Lower leg skin (tissue), 3 donors: ENCODE data around the gene SMIM33.

Source experiments
- POLR2A ChIP-seq, 2 donors: fragments of 450-650 bp; IDR thresholded peaks; one replicate each; pipeline ENCODE4 v1.6.1; 2016 to 2017; ENCODE audit warnings: antibody characterized with exemption in 2 of 2, mild to moderate bottlenecking in 1 of 2, moderate library complexity in 1 of 2
- TF ChIP-seq, protein P1 (sequence below), 3 donors: fragments of 450-650 bp; IDR thresholded peaks; one replicate each; pipeline ENCODE4 v1.5.1; 2016; ENCODE audit warnings: antibody characterized with exemption in 3 of 3, mild to moderate bottlenecking in 3 of 3, moderate library complexity in 2 of 3

DNA sequence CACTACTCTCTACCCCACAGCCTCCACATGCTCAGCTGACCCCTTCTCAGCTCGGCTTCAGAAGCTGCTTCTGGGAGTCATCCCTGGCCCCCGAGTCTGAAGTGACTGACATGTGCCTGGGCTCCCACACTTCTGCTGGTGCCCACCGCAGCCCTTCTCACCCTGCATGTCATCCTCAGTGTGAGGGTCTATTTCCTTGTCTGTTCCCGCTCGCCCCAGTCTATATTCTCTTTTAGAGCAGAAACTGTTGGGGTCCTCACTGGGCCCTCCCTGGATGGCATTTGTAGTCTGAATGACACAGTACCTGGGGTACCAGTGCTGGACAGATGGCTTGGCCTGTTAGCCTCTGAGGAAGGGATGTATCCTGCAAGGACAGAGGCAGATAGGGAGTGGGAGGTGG, 13.6 kb upstream of the SMIM33 start:
- TF ChIP-seq, protein P1, sequence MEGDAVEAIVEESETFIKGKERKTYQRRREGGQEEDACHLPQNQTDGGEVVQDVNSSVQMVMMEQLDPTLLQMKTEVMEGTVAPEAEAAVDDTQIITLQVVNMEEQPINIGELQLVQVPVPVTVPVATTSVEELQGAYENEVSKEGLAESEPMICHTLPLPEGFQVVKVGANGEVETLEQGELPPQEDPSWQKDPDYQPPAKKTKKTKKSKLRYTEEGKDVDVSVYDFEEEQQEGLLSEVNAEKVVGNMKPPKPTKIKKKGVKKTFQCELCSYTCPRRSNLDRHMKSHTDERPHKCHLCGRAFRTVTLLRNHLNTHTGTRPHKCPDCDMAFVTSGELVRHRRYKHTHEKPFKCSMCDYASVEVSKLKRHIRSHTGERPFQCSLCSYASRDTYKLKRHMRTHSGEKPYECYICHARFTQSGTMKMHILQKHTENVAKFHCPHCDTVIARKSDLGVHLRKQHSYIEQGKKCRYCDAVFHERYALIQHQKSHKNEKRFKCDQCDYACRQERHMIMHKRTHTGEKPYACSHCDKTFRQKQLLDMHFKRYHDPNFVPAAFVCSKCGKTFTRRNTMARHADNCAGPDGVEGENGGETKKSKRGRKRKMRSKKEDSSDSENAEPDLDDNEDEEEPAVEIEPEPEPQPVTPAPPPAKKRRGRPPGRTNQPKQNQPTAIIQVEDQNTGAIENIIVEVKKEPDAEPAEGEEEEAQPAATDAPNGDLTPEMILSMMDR (IDR thresholded peaks at IDR 0.05): no peak
- no peak for TF ChIP-seq POLR2A (IDR thresholded peaks at IDR 0.05)
